Liver (tissue), 3 donors: ENCODE results near the gene SAYSD1.

Experiments used
- EGR1 ChIP-seq, 2 donors: IDR thresholded peaks; 2 replicates each; pipeline ENCODE4 v1.6.1; 2016 to 2018; ENCODE audit warnings: antibody characterized with exemption in 2 of 2, low read depth in 2 of 2
- FOXA1 ChIP-seq: IDR thresholded peaks from 2 replicates; pipeline ENCODE4 v1.6.1; 2016; ENCODE audit warnings: antibody characterized with exemption
- HNF4G ChIP-seq: IDR thresholded peaks from 2 replicates; pipeline ENCODE4 v1.6.1; 2016; ENCODE audit warnings: antibody characterized with exemption
- JUND ChIP-seq, 2 donors: IDR thresholded peaks; 2 replicates each; pipeline ENCODE4 v1.6.1; 2016; ENCODE audit warnings: antibody characterized with exemption in 2 of 2
- RXRA ChIP-seq, 2 donors: IDR thresholded peaks; 2 replicates each; pipeline ENCODE4 v1.6.1; 2017 to 2018; ENCODE audit warnings: antibody characterized with exemption in 2 of 2, mild to moderate bottlenecking in 1 of 2
- SP1 ChIP-seq: IDR thresholded peaks from 2 replicates; pipeline ENCODE4 v1.6.1; 2018; ENCODE audit warnings: antibody characterized with exemption, mild to moderate bottlenecking
- TAF1 ChIP-seq: conservative IDR thresholded peaks from 2 replicates; pipeline ENCODE4 v1.6.1; 2016; ENCODE audit warnings: antibody characterized with exemption, mild to moderate bottlenecking
- YY1 ChIP-seq: IDR thresholded peaks from 2 replicates; pipeline ENCODE4 v1.6.1; 2016; ENCODE audit warnings: antibody characterized with exemption, mild to moderate bottlenecking
- TF ChIP-seq, protein P1 (sequence below): fragments of 150-350 bp; IDR thresholded peaks from 2 replicates; pipeline ENCODE4 v1.5.1; 2017; ENCODE audit warnings: improper control_type of control experiment, low read depth, low read length; ENCODE audit not compliant: missing input control
- TF ChIP-seq, protein P2 (sequence below): IDR thresholded peaks from 2 replicates; pipeline ENCODE4 v1.6.1; 2016; ENCODE audit warnings: antibody characterized with exemption, mild to moderate bottlenecking
- TF ChIP-seq, protein P3 (sequence below): IDR thresholded peaks from 2 replicates; pipeline ENCODE4 v1.6.1; 2016; ENCODE audit warnings: antibody characterized with exemption
- TF ChIP-seq, protein P4 (sequence below): IDR thresholded peaks from 2 replicates; pipeline ENCODE4 v1.6.1; 2016; ENCODE audit warnings: antibody characterized with exemption
- donor health status: healthy.
- donor health status: healthy.

DNA sequence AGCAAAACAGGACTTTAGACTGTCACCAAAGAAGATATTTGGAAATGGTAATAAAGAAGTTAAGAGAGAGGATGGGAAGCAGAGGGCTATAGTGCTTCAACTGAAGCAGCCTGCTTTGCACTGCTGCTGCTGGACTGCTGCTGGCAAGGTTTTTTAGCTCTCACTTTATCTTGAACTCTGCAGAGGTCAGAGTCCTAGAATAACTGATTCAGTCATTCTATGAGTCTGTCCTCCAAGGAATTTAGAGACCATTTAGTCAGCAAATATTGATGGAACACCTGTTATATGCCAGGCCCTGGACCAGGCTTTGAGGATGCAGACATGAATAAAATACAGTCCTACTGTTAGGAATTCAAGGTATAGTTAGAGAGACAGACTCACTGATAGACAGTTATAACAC is 9.1 kb upstream of the SAYSD1 start:
- TF ChIP-seq, protein P1, sequence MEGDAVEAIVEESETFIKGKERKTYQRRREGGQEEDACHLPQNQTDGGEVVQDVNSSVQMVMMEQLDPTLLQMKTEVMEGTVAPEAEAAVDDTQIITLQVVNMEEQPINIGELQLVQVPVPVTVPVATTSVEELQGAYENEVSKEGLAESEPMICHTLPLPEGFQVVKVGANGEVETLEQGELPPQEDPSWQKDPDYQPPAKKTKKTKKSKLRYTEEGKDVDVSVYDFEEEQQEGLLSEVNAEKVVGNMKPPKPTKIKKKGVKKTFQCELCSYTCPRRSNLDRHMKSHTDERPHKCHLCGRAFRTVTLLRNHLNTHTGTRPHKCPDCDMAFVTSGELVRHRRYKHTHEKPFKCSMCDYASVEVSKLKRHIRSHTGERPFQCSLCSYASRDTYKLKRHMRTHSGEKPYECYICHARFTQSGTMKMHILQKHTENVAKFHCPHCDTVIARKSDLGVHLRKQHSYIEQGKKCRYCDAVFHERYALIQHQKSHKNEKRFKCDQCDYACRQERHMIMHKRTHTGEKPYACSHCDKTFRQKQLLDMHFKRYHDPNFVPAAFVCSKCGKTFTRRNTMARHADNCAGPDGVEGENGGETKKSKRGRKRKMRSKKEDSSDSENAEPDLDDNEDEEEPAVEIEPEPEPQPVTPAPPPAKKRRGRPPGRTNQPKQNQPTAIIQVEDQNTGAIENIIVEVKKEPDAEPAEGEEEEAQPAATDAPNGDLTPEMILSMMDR = no peak
- no peak for TF ChIP-seq SP1
- TF ChIP-seq, protein P2, sequence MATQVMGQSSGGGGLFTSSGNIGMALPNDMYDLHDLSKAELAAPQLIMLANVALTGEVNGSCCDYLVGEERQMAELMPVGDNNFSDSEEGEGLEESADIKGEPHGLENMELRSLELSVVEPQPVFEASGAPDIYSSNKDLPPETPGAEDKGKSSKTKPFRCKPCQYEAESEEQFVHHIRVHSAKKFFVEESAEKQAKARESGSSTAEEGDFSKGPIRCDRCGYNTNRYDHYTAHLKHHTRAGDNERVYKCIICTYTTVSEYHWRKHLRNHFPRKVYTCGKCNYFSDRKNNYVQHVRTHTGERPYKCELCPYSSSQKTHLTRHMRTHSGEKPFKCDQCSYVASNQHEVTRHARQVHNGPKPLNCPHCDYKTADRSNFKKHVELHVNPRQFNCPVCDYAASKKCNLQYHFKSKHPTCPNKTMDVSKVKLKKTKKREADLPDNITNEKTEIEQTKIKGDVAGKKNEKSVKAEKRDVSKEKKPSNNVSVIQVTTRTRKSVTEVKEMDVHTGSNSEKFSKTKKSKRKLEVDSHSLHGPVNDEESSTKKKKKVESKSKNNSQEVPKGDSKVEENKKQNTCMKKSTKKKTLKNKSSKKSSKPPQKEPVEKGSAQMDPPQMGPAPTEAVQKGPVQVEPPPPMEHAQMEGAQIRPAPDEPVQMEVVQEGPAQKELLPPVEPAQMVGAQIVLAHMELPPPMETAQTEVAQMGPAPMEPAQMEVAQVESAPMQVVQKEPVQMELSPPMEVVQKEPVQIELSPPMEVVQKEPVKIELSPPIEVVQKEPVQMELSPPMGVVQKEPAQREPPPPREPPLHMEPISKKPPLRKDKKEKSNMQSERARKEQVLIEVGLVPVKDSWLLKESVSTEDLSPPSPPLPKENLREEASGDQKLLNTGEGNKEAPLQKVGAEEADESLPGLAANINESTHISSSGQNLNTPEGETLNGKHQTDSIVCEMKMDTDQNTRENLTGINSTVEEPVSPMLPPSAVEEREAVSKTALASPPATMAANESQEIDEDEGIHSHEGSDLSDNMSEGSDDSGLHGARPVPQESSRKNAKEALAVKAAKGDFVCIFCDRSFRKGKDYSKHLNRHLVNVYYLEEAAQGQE = no peak
- TF ChIP-seq EGR1 (IDR thresholded peaks at IDR 0.05; ENCODE audit: low read depth in 2 of 2) = no peak
- TF ChIP-seq, protein P3, sequence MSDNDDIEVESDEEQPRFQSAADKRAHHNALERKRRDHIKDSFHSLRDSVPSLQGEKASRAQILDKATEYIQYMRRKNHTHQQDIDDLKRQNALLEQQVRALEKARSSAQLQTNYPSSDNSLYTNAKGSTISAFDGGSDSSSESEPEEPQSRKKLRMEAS = no peak
- TF ChIP-seq, protein P4, sequence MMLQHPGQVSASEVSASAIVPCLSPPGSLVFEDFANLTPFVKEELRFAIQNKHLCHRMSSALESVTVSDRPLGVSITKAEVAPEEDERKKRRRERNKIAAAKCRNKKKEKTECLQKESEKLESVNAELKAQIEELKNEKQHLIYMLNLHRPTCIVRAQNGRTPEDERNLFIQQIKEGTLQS = no peak
- TF ChIP-seq YY1 = no peak
- no peak for TF ChIP-seq FOXA1
- no peak for TF ChIP-seq TAF1
- TF ChIP-seq JUND (IDR thresholded peaks at IDR 0.05) = no peak
- no peak for TF ChIP-seq RXRA (IDR thresholded peaks at IDR 0.05)
- TF ChIP-seq HNF4G = no peak
